RKO (cell line): ENCODE data around the gene NRDC.

ENCODE experiments used
- DNase-seq: peaks from one replicate; pipeline ENCODE4 v3.0.0-alpha.2; 2016; ENCODE audit warnings: low spot score

NRDC gene, protein sequence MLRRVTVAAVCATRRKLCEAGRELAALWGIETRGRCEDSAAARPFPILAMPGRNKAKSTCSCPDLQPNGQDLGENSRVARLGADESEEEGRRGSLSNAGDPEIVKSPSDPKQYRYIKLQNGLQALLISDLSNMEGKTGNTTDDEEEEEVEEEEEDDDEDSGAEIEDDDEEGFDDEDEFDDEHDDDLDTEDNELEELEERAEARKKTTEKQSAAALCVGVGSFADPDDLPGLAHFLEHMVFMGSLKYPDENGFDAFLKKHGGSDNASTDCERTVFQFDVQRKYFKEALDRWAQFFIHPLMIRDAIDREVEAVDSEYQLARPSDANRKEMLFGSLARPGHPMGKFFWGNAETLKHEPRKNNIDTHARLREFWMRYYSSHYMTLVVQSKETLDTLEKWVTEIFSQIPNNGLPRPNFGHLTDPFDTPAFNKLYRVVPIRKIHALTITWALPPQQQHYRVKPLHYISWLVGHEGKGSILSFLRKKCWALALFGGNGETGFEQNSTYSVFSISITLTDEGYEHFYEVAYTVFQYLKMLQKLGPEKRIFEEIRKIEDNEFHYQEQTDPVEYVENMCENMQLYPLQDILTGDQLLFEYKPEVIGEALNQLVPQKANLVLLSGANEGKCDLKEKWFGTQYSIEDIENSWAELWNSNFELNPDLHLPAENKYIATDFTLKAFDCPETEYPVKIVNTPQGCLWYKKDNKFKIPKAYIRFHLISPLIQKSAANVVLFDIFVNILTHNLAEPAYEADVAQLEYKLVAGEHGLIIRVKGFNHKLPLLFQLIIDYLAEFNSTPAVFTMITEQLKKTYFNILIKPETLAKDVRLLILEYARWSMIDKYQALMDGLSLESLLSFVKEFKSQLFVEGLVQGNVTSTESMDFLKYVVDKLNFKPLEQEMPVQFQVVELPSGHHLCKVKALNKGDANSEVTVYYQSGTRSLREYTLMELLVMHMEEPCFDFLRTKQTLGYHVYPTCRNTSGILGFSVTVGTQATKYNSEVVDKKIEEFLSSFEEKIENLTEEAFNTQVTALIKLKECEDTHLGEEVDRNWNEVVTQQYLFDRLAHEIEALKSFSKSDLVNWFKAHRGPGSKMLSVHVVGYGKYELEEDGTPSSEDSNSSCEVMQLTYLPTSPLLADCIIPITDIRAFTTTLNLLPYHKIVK

DNA sequence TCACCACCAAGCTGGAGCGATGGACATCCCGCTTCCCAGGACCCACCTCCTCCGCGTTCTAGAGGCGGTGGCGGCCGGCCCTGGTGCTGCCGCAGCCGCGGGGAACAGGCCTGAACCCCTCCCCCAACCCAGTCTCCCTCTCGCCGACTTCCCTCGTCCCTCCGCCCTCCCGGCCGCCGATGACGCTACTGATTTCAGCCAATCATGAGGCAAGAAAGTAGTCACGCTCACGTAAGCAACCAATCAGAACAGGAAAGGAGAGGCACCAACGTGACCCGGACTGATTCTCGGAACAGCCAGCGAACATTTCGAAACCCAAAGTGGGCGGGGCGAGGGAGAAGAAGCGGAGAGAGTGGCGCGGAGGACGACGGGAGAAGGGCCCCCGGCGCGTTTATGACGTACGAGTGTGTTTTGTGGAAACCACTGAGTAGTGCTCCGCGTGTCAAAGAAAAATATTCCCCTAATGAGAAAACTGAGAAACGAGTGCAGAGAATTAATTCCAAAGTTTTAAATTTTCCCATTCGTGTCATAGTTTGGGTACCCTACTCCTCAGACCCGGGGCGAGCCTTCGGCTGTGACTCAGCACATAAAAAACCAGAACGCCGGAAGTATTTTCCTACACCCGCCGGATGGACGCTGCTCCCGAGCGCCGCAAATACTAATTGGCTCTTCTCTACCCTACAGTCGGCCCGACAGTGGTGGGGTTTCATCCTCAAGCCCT, at the start of gene NRDC:
Gene NRDC (minus strand): TSS at position 112 of the 721 bp plus-strand sequence. CDS start 112 bp downstream, outside the sequence.
- peak; percentile 99 for DNase-seq

GRCh38 chr1:51927029-51927428, 48.5 kb upstream of the NRDC start:
- DNase-seq: no peak

DNA sequence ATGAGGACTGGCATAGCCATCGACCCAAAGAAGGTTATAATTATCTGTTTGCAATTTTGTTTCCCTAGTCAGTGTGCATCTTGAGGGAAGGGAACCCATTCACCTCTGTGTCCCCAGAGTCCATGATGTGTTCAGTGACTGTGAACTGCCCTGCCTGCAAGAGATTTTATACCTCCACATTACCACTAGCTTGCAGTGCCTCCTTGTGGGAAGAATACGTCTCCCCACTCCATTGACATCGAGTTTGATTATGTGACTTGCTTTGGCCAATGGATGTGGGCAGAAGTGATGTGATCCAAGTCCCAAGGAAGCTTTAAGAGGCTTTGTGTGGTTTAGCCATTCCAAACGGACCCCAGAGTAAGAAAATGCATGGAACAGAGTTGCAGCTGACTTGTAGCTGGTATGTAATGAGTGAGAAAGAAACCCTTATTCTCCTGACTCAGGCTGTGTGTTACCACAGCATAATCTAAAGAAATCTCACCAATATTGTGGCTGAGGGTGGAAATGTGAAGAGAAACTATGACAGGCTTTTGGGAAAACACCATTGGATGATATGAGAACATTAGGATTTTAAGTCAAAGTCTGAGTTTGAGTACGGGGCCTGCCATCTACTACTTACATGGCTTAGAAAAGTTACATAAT, 47.8 kb upstream of the NRDC start:
- no peak for DNase-seq

GRCh38 chr1:51924455-51924854, 45.9 kb upstream of the NRDC start:
- DNase-seq: peak; percentile 39

DNA sequence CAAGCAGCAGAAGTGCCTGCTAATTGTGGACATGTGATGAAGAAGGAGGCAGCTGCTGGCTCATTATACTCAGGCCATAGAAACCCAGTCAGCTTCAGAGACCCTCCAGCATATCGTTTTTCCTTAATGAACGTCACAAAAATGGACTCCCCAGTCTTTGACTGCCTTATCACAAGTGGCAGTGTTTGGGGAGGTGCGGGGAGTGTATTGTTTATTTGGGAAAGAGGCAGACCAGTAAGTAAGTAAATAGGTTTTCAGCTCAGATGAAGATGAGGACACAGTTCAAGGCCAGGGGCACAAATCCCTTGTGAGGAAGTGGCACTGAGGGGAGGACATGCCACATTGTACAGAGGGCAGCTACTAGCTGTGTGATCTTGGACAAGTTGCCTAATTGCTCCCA, 43.5 kb upstream of the NRDC start:
- DNase-seq: no peak

DNA sequence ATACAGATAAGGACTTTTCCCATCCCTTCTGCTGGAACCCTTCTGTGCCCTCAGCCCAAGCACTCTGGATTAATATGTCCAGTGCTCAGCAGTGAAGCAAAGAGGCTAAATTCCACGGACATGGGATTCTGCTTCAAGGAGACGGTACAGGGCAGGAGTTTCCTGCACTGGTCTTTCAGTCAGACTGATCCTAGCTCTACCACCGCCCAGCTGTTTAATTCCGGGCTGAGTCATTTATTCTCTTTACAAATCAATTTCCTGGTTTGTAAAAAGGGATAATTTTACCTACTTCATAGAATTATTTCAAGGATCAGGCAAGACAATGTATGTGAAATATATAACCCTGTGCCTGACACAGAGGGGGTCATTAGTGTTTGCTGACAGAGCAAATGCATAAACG, 41.6 kb upstream of the NRDC start:
- DNase-seq: no peak

- DNase-seq: no peak
Observed at GRCh38 chr1:51919684-51920083, 41.2 kb upstream of the NRDC start.

GRCh38 chr1:51916587-51917405, 38.3 kb upstream of the NRDC start:
- DNase-seq: peak; percentile 34

DNA sequence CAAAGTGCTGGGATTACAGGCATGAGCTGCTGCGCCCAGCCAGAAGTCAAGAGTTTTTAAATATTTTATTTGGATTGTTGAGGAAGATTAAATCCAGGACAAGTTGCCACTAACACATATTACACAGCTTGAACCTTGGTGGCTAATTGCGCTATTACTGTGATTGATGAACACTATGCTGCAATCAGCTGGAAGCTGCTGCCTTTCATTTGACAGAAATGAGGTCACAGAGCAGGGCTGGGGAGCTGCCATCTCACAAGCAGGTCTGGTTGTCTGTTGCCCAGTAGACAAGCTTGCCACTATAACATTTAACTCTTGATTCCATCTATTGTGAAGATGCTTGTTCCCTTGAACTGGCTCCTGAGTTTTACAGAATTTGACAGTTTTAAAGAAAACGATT, 37.4 kb upstream of the NRDC start:
- DNase-seq: no peak

DNA sequence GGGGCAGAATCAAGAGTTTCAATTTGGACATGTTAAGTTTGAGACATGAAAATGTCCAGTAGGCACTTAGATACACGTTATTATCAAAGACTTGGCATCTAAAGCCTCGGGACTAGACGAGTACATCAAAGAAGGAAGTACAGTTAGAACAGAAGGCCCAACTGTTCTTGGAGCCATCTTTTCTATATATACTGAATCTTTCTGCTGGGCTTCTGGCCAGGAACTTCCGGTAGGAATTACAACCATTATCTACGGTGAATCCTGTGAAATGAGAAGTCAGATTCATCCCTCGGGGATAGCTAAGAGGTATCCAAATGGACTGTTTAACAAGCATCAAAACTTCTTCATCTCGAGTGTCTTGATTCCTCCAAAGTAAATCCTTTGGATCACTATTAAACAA, 34.4 kb upstream of the NRDC start:
- DNase-seq: no peak

DNA sequence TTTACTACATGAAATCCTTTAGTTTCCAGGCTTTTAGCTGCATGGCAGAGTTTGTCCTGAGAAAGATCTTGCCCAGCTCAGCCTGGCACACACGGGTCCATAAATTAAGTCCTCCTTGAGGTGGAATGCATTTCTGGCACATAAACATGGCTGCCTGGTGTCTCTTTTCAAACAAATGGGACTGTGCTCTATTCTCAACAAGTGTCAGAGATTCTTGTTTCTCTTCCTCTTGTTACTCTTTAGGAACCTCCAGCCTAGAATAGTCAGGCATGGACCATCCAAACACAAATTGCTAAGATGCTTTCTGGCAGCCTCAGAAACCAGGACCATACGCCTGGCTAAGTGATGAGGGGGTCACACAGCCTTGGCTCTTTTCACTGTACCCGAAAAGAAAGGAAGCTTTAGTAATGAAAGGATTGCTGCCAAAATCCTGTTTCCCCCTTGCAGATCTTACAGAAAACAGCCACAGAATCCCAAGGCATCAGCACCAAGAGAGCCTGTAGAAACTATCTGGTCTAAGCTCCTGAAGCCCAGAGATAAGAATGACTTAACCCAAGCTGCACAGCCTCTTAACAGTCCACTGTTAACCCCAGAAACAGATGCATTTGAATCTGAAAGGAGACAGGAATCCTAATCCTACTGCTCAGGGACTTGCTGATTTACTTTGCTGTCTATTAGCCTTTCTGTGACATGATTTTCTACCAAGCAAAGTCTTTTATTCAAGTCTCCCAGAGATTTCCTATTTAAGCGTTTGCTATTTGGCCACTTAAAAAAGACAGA, 31.9 kb upstream of the NRDC start:
- DNase-seq: no peak

DNA sequence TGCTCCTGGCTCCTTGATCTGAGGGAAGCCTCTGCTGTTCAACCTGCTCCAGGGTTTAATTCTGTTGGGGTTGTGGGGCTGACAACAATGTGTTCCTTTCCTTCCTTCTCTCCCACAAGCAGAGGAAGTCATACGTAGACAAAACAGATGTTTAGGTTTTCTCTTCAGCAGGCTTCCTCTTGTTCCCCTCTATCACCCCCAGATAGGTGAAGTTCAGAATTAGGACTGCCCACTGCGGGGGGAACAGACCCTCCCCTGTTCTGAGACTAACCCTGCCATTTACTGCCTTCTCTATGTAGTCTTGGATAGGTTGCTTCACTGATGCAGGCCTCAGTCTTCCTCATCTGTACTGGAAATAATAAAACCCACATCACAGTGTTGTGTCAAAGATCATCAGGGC, 30.0 kb upstream of the NRDC start:
- DNase-seq: no peak

DNA sequence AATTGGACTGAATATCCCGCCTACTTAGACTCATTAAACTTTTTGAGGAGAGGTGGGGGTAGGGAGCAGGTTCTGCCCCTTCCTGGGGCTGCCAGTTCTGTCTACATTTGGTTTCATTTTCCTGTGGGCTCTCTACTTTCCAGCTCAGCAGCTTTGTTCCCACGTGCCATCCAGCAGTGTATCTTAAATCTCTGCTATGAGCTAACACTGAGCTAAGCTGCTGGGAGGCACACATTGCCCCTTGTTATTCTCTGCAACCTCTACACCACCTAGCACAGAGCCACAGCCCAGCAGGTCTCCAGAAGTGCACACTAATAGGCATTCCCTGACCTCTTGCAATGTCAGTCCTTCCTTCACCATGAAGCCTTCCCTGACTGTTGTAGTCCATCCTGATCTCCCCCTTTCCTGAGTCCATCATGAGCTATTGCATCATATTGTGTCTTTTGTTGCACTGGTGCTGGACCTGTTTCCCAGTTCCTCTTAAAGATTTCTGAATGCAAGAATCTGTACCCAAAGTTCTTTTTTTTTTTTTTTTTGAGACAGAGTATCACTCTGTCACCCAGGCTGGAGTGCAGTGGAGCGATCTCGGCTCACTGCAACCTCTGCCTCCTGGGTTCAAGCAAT, 28.7 kb upstream of the NRDC start:
- no peak for DNase-seq

DNA sequence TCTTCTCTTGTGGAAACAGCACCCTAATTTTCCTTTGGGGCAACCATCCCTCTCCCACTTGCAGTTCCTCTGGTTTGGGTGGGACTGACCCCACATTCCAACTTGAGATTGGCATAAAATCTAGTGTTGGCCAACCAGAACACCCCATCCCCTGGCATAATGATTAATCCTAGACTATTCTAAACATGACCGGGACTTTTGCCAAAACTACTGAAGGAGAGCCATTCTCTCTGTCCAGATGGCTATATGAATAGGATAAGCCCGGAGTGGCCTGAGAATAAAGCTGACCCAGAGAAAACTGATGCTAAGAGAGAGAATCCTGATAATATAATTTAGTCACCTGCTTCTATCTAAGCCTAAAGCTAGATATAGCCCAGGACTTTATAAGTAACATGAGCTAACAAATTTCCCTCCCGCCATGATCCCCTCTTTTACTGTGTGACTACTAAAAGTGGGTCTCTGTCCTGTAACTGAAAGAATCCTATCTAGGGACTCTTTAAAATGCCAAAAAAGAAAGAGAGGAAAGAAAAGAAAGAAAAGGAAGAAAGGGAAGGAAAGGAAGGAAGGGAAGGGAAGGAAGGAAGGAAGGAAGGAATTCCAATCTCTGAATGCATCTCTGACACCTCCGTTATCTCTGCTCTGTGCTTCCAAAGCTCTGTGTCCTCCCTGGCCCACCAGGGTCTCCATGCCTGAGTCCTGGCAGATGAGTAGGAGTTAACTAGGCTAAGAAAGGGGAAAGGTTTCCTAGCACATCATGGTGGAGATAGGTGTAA, 28.0 kb upstream of the NRDC start:
- DNase-seq: no peak

DNA sequence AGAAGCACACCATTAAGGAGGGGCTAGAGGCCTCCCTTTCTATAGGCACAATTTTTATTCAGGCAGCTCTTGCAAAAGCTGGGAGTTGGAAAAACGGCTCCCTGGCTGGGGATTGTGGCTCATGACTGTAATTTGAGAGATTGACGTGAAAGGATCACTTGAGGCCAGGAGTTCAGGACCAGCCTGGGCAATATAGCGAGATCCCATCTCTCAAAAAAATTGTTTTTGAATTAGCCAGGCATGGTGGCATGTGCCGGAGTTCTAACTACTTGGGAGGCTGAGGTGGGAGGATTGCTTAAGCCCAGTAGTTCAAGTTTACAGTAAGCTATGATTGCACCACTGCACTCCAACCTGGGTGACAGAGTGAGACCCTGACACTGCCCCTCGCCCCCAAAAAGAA, 23.9 kb upstream of the NRDC start:
- no peak for DNase-seq

- DNase-seq: no peak
Observed at GRCh38 chr1:51901151-51901550, 22.6 kb upstream of the NRDC start.

- DNase-seq: no peak
Observed at GRCh38 chr1:51899022-51899421, 20.5 kb upstream of the NRDC start.

DNA sequence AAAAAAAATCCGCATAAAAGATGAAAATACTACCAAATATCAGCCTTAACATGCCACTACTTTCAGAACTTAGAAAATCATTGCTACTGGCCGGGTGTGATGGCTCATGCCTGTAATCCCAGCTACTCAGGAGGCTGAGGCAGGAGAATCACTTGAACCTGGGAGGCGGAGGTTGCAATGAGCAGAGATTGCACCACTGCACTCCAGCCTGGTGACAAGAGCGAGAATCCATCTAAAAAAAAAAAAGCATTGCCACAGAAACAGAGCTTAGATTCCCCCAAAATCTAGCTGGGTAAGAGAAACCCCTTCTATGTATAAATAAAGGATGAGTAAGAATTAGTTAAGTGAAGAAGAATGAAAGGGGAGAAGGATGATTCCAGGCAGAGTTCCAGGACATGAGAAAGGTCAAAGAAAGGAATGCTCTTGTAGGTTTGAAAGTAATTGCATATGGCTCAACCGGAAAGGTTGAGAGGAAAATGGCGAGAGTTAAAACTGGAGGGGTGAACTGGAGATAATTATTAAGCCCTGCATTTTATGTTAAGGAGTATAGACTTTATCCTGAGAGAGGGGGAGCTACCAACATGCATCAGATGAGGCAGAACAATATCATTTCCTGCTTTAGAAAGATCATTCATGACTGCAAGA, 19.7 kb upstream of the NRDC start:
- peak; percentile 19 for DNase-seq
